ENCODE results near the gene PAQR6.

PAQR6 gene

GRCh38 chr1:156263288-156263655 is 15.4 kb upstream of the PAQR6 start:
- DNase-seq (ENCODE audit: low read depth): no peak

GRCh38 chr1:156262461-156263287 is 14.8 kb upstream of the PAQR6 start:
- DNase-seq (ENCODE audit: low read depth): peak; percentile 63

- DNase-seq (ENCODE audit: low read depth): no peak
Observed at GRCh38 chr1:156260896-156261295, 13.0 kb upstream of the PAQR6 start.

- DNase-seq (ENCODE audit: low read depth): no peak
Observed at GRCh38 chr1:156259805-156260204, 11.9 kb upstream of the PAQR6 start.

- DNase-seq (ENCODE audit: low read depth): no peak
Observed at GRCh38 chr1:156258859-156259258, 11.0 kb upstream of the PAQR6 start.

- no peak for DNase-seq (ENCODE audit: low read depth)
Observed at GRCh38 chr1:156257711-156258110, 9.9 kb upstream of the PAQR6 start.

- no peak for DNase-seq (ENCODE audit: low read depth)
Observed at GRCh38 chr1:156253634-156254033, 5.8 kb upstream of the PAQR6 start.

- DNase-seq (ENCODE audit: low read depth): no peak
Observed at GRCh38 chr1:156251527-156251926, 3.7 kb upstream of the PAQR6 start.

- no peak for DNase-seq (ENCODE audit: low read depth)
Observed at GRCh38 chr1:156249593-156249992, 1.7 kb upstream of the PAQR6 start.

GRCh38 chr1:156248323-156248683 is 447 bp upstream of the PAQR6 start:
- DNase-seq (ENCODE audit: low read depth): no peak

- no peak for DNase-seq (ENCODE audit: low read depth)
Observed at GRCh38 chr1:156246781-156247459, 936 bp downstream of the PAQR6 start.

- no peak for DNase-seq (ENCODE audit: low read depth)
Observed at GRCh38 chr1:156246241-156246780, 1.5 kb downstream of the PAQR6 start.

- DNase-seq (ENCODE audit: low read depth): no peak
Observed at GRCh38 chr1:156245451-156246232, 2.2 kb downstream of the PAQR6 start.

- DNase-seq (ENCODE audit: low read depth): no peak
Observed at GRCh38 chr1:156244712-156245111, 3.1 kb downstream of the PAQR6 start.

- no peak for DNase-seq (ENCODE audit: low read depth)
Observed at GRCh38 chr1:156244126-156244525, 3.7 kb downstream of the PAQR6 start.

- no peak for DNase-seq (ENCODE audit: low read depth)
Observed at GRCh38 chr1:156242738-156243137, 5.1 kb downstream of the PAQR6 start.

- DNase-seq (ENCODE audit: low read depth): no peak
Observed at GRCh38 chr1:156241926-156242325, 5.9 kb downstream of the PAQR6 start, which contains the start of gene BGLAP. BGLAP (plus strand) TSS chr1:156242184; CDS start chr1:156242232, 48 bp downstream.

- no peak for DNase-seq (ENCODE audit: low read depth)
Observed at GRCh38 chr1:156241311-156241811, 6.5 kb downstream of the PAQR6 start.

- DNase-seq (ENCODE audit: low read depth): no peak
Observed at GRCh38 chr1:156238248-156238647, 9.6 kb downstream of the PAQR6 start.

GRCh38 chr1:156236164-156236563 is 11.7 kb downstream of the PAQR6 start:
- DNase-seq (ENCODE audit: low read depth): no peak

GRCh38 chr1:156233426-156234127 is 14.3 kb downstream of the PAQR6 start:
- peak; percentile 42 for DNase-seq (ENCODE audit: low read depth)
